WTC11 (cell line): ENCODE data around the gene MIER2.

Experiments
- ESRRA ChIP-seq: sonication (generic); formaldehyde crosslinking; IDR thresholded peaks from 2 replicates; pipeline ENCODE4 v1.8.1; 2022; ENCODE audit warnings: mild to moderate bottlenecking, missing genetic modification reagents, borderline replicate concordance
- NFE2L1 ChIP-seq: sonication (generic); formaldehyde crosslinking; IDR thresholded peaks from 2 replicates; pipeline ENCODE4 v1.8.1; 2023; ENCODE audit warnings: missing genetic modification reagents
- NFYB ChIP-seq: sonication (generic); formaldehyde crosslinking; conservative IDR thresholded peaks from 2 replicates; pipeline ENCODE4 v1.8.0; 2022; ENCODE audit warnings: low read depth, missing genetic modification reagents
- SMAD3 ChIP-seq: sonication (generic); formaldehyde crosslinking; IDR thresholded peaks from 2 replicates; pipeline ENCODE4 v1.8.0; 2022; ENCODE audit warnings: missing genetic modification reagents, mild to moderate bottlenecking, borderline replicate concordance
- ZNF263 ChIP-seq: sonication (generic); formaldehyde crosslinking; IDR thresholded peaks from 2 replicates; pipeline ENCODE4 v1.8.1; 2022; ENCODE audit warnings: low read depth, mild to moderate bottlenecking, moderate library complexity, missing genetic modification reagents
- TF ChIP-seq, protein P1 (sequence below): fragments of 200-600 bp; IDR thresholded peaks from 2 replicates; pipeline ENCODE4 v1.8.0; 2022; ENCODE audit warnings: antibody characterized with exemption
- TF ChIP-seq, protein P2 (sequence below): sonication (generic); formaldehyde crosslinking; IDR thresholded peaks from 2 replicates; pipeline ENCODE4 v1.8.0; 2022; ENCODE audit warnings: mild to moderate bottlenecking, missing genetic modification reagents
- TF ChIP-seq, protein P3 (sequence below): fragments of 250-450 bp; sonication (Bioruptor Pico); IDR thresholded peaks from 2 replicates; pipeline ENCODE4 v1.9.0; 2021; ENCODE audit warnings: mild to moderate bottlenecking

DNA sequence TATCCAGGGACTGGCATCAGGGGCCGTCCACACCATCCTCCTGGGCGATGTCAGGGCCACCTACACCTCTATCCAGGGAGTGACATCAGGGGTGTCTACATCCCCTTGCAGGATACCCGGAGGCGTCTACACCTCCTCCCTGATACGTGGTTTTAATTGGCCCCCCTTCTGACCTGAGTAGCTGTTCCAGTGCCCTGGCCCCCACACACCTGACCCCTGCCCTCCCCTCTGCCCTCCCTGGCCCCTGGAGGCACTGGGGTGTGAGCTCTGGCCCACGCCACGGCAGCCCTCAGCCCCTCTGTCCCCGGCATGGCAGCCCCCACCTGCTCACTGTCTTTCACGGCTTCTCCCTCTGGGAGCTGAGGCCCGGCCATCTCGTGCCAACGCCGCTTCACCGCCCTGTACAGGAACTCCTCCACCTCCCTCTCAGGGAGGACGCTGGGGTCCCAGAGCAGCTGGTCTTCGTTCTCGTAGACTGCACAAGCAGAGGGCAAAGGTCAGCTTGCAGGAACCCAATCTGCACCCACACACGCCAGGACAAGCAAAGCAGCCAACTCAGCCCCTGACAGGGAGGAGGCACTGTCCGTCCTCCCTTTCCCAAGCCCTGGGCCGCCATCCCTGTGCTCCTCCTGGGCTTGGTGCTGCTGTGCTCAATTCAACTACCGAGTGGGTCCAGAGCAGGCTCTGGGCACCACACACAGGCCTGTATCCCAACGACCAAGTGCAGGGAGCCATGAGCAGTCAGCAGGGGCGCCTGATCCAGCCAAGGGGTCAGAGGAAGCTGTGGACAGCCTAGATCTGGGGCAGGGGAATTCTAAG, 31.2 kb downstream of the MIER2 start:
- TF ChIP-seq, protein P1, sequence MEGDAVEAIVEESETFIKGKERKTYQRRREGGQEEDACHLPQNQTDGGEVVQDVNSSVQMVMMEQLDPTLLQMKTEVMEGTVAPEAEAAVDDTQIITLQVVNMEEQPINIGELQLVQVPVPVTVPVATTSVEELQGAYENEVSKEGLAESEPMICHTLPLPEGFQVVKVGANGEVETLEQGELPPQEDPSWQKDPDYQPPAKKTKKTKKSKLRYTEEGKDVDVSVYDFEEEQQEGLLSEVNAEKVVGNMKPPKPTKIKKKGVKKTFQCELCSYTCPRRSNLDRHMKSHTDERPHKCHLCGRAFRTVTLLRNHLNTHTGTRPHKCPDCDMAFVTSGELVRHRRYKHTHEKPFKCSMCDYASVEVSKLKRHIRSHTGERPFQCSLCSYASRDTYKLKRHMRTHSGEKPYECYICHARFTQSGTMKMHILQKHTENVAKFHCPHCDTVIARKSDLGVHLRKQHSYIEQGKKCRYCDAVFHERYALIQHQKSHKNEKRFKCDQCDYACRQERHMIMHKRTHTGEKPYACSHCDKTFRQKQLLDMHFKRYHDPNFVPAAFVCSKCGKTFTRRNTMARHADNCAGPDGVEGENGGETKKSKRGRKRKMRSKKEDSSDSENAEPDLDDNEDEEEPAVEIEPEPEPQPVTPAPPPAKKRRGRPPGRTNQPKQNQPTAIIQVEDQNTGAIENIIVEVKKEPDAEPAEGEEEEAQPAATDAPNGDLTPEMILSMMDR, result no peak
- TF ChIP-seq, protein P2, sequence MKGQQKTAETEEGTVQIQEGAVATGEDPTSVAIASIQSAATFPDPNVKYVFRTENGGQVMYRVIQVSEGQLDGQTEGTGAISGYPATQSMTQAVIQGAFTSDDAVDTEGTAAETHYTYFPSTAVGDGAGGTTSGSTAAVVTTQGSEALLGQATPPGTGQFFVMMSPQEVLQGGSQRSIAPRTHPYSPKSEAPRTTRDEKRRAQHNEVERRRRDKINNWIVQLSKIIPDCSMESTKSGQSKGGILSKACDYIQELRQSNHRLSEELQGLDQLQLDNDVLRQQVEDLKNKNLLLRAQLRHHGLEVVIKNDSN (CRISPR knock-in tag), result no peak
- TF ChIP-seq SMAD3 (CRISPR knock-in tag), result no peak
- no peak for TF ChIP-seq ESRRA (CRISPR knock-in tag)
- no peak for TF ChIP-seq ZNF263 (CRISPR knock-in tag)
- TF ChIP-seq, protein P3, sequence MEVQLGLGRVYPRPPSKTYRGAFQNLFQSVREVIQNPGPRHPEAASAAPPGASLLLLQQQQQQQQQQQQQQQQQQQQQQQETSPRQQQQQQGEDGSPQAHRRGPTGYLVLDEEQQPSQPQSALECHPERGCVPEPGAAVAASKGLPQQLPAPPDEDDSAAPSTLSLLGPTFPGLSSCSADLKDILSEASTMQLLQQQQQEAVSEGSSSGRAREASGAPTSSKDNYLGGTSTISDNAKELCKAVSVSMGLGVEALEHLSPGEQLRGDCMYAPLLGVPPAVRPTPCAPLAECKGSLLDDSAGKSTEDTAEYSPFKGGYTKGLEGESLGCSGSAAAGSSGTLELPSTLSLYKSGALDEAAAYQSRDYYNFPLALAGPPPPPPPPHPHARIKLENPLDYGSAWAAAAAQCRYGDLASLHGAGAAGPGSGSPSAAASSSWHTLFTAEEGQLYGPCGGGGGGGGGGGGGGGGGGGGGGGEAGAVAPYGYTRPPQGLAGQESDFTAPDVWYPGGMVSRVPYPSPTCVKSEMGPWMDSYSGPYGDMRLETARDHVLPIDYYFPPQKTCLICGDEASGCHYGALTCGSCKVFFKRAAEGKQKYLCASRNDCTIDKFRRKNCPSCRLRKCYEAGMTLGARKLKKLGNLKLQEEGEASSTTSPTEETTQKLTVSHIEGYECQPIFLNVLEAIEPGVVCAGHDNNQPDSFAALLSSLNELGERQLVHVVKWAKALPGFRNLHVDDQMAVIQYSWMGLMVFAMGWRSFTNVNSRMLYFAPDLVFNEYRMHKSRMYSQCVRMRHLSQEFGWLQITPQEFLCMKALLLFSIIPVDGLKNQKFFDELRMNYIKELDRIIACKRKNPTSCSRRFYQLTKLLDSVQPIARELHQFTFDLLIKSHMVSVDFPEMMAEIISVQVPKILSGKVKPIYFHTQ (CRISPR knock-in tag), result no peak
- TF ChIP-seq NFE2L1, result no peak
- no peak for TF ChIP-seq NFYB (CRISPR knock-in tag)
